ENCODE measurements around the gene RTEL1.

- TF ChIP-seq ZFP30 (CRISPR knock-in tag; IDR thresholded peaks at IDR 0.05), result no peak
- TF ChIP-seq POU6F1 (CRISPR knock-in tag; IDR thresholded peaks at IDR 0.05; ENCODE audit: borderline replicate concordance, low read depth), result no peak
- no peak for TF ChIP-seq PPARA (CRISPR knock-in tag; IDR thresholded peaks at IDR 0.05; ENCODE audit: borderline replicate concordance)
Observed at GRCh38 chr20:63633732-63634131, 24.4 kb upstream of the RTEL1 start.

Data from SK-N-SH treated with all-trans-retinoic acid at 6 μM for 48 hours (cell line).